ENCODE measurements around the gene ING3. TPM values are rescaled to one million over a fixed set of nuclear protein-coding genes. Genes with fewer than 3 reads are reported as not detected.

The ING3 gene
- total and polyA plus RNA-seq, 2 of the 13 experiments (the other 11 are each of a cell fraction or from before 2014, with no cell fraction given), result 6.9 to 12.8 TPM

GRCh38 chr7:120927454-120928103, 23.0 kb upstream of the ING3 start:
- H3K9ac ChIP-seq (ENCODE audit: insufficient read depth, low read depth, low read length), result no peak overlapping the region
- no peak overlapping the region for H3K4me3 ChIP-seq (replicated peaks in 1 of 3; ENCODE audit: insufficient read depth in 1 of 3, low read depth in 2 of 3, low read length in 3 of 3)
- ATAC-seq, result no peak
- 40% methylated on average over 2 of the region's 2 CpGs for WGBS (ENCODE audit: low lambda C conversion rate)
- no peaks in the 10 kb centered on the region for H3K4me1 ChIP-seq (ENCODE audit: insufficient read depth, low read length)
- POLR2A ChIA-PET, result no interaction called here
- no peaks in the 10 kb centered on the region for H3K79me2 ChIP-seq (ENCODE audit: insufficient read depth, low read length)
- no peak overlapping the region for H2AFZ ChIP-seq (ENCODE audit: low read length)
- no peak for DNase-seq (ENCODE audit: low spot score)
- H3K27me3 ChIP-seq (ENCODE audit: control insufficient read depth in 1 of 2, insufficient read depth in 2 of 2, low read length in 2 of 2), result no peaks in the 10 kb centered on the region
- BruUV-seq (replicated peaks), result no TSS peak
- intact Hi-C loops (cut with micrococcal nuclease; ENCODE audit: unreplicated experiment) (no loop called here), in situ Hi-C loops (cut with HindIII; ENCODE audit: extremely low pct_ligation_motif_present, low pct_unique_long_range_greater_than_20kb) (no loop called here)
- FAIRE-seq, result no peak
- H4K20me1 ChIP-seq (ENCODE audit: insufficient read depth, low read length), result no peaks in the 10 kb centered on the region
- CTCF ChIA-PET (ENCODE audit: low intra/inter-chr PET ratio, low total read pairs), result no interaction called here
- TF ChIP-seq SIX4 (CRISPR knock-in tag; IDR thresholded peaks at IDR 0.05) (no peak), SRSF9 (IDR thresholded peaks at IDR 0.05; ENCODE audit: borderline replicate concordance, insufficient read depth, low read depth, low read length, poor library complexity, severe bottlenecking) (no peak), ZC3H13 (CRISPR knock-in tag; IDR thresholded peaks at IDR 0.05) (no peak), ELF1 (CRISPR knock-in tag; IDR thresholded peaks at IDR 0.05) (no peak), XRCC5 (optimal IDR thresholded peaks at IDR 0.05; ENCODE audit: low read length) (no peak), E2F1 (CRISPR knock-in tag; IDR thresholded peaks at IDR 0.05) (no peak), TEF (CRISPR knock-in tag; IDR thresholded peaks at IDR 0.05) (no peak), ZNF431 (CRISPR knock-in tag; IDR thresholded peaks at IDR 0.05; ENCODE audit: borderline replicate concordance, low read depth) (no peak), RNF219 (CRISPR knock-in tag; IDR thresholded peaks at IDR 0.05) (no peak), STAG1 (CRISPR knock-in tag; IDR thresholded peaks at IDR 0.05) (no peak), ZNF263 (CRISPR knock-in tag; IDR thresholded peaks at IDR 0.05) (no peak), SPEN (CRISPR knock-in tag; IDR thresholded peaks at IDR 0.05; ENCODE audit: low read depth) (no peak), KLF12 (CRISPR knock-in tag; IDR thresholded peaks at IDR 0.05; ENCODE audit: borderline replicate concordance) (no peak), HOXA9 (CRISPR knock-in tag; IDR thresholded peaks at IDR 0.05; ENCODE audit: borderline replicate concordance) (no peak), HOXA3 (CRISPR knock-in tag; IDR thresholded peaks at IDR 0.05) (no peak), NFYB (CRISPR knock-in tag; IDR thresholded peaks at IDR 0.05) (no peak), NFIB (CRISPR knock-in tag; IDR thresholded peaks at IDR 0.05; ENCODE audit: borderline replicate concordance) (no peak)
- TF ChIP-seq, protein P1, sequence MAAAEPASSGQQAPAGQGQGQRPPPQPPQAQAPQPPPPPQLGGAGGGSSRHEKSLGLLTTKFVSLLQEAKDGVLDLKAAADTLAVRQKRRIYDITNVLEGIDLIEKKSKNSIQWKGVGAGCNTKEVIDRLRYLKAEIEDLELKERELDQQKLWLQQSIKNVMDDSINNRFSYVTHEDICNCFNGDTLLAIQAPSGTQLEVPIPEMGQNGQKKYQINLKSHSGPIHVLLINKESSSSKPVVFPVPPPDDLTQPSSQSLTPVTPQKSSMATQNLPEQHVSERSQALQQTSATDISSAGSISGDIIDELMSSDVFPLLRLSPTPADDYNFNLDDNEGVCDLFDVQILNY (CRISPR knock-in tag; conservative IDR thresholded peaks at IDR 0.05), result no peak
- no peaks in the 10 kb centered on the region for H3K36me3 ChIP-seq (replicated peaks in 1 of 2; ENCODE audit: control insufficient read depth in 1 of 2, insufficient read depth in 2 of 2, low read length in 2 of 2)
- H3K4me2 ChIP-seq (ENCODE audit: low read depth, low read length), result no peak overlapping the region
- H3K27ac ChIP-seq (ENCODE audit: extremely low read length, insufficient read depth, low read length), result no peak overlapping the region
- no peaks in the 10 kb centered on the region for H3K9me3 ChIP-seq (ENCODE audit: low read length)
